A549 (cell line): ENCODE measurements around the gene PAQR5. TPM values are rescaled to one million over a fixed set of nuclear protein-coding genes. Genes with fewer than 3 reads are reported as not detected.
A peak's percentile ranks its signal among the peaks of the same experiment; 100 is the strongest.

Experiments used
- ATAC-seq, 2 experiments: fragments of 200-7000 bp in 1 of 2; fragments of >200 bp in 1 of 2; cut with Nextera tagmentation in 1 of 2; cut with Tn5 transposase in 1 of 2; 3 replicates each; pipeline versions ENCODE4 v1.8.0 to v1.9.1; 2018 to 2020; ENCODE audit warnings: mild to moderate bottlenecking in 1 of 2, moderate library complexity in 1 of 2
- CTCF ChIA-PET: fragments of 300-600 bp; sonication (Branson Sonifier 250); formaldehyde crosslinking; extraction: SDS; loops from one replicate; lab custom pipeline; 2021; ENCODE audit warnings: antibody characterized with exemption, inconsistent platforms; lab: Yijun Ruan, JAX
- POLR2A ChIA-PET: fragments of 350-600 bp; formaldehyde crosslinking; extraction: SDS; loops from one replicate; lab custom pipeline; 2021; ENCODE audit warnings: antibody characterized with exemption, inconsistent platforms; lab: Yijun Ruan, JAX
- DNase-seq, 2 experiments: peaks; one replicate each; pipeline versions ENCODE4 v3.0.0 to v3.0.0-alpha.2; 2011 to 2016; ENCODE audit warnings: low read depth in 1 of 2, low spot score in 1 of 2
- FAIRE-seq: peaks from 2 replicates; lab custom pipeline; 2011; peaks lifted over from hg19 to GRCh38; lab: Jason Lieb, UNC
- H3K27ac ChIP-seq, 2 experiments: fragments of >200 bp; sonication (Bioruptor Twin); formaldehyde crosslinking; 3 replicates each; pipeline ENCODE4 v1.5.1; 2016 to 2017
- H3K4me1 ChIP-seq: fragments of >200 bp; sonication (Bioruptor Twin); formaldehyde crosslinking; 3 replicates; pipeline ENCODE4 v1.6.1; 2016
- H3K4me2 ChIP-seq: fragments of >200 bp; sonication (Bioruptor Twin); formaldehyde crosslinking; 3 replicates; pipeline ENCODE4 v1.6.1; 2016
- H3K4me3 ChIP-seq: fragments of >200 bp; sonication (Bioruptor Twin); formaldehyde crosslinking; 3 replicates; pipeline ENCODE4 v1.5.1; 2016
- H3K9me3 ChIP-seq: fragments of >200 bp; sonication (Bioruptor Twin); formaldehyde crosslinking; 3 replicates; pipeline ENCODE4 v1.6.1; 2016
- CHD2 ChIP-seq: fragments of 150-350 bp; IDR thresholded peaks from 2 replicates; pipeline ENCODE4 v1.6.1; 2014; ENCODE audit warnings: low read length; ENCODE audit not compliant: partially characterized antibody
- CHD4 ChIP-seq: fragments of 200-600 bp; sonication (generic); IDR thresholded peaks from 2 replicates; pipeline ENCODE4 v1.6.1; 2016; ENCODE audit warnings: antibody characterized with exemption, mild to moderate bottlenecking, borderline replicate concordance
- EHF ChIP-seq: fragments of 250-450 bp; sonication (Bioruptor Pico); IDR thresholded peaks from 2 replicates; pipeline ENCODE4 v1.5.0; 2020; ENCODE audit warnings: mild to moderate bottlenecking
- EHMT2 ChIP-seq: fragments of 200-600 bp; sonication (generic); IDR thresholded peaks from 2 replicates; pipeline ENCODE4 v1.6.1; 2016; ENCODE audit warnings: antibody characterized with exemption, low read depth, mild to moderate bottlenecking, moderate library complexity
- ESRRA ChIP-seq: fragments of 150-350 bp; IDR thresholded peaks from 2 replicates; pipeline ENCODE4 v1.6.1; 2014; ENCODE audit warnings: mild to moderate bottlenecking, low read length, borderline replicate concordance
- FOSB ChIP-seq: fragments of 250-450 bp; sonication (Bioruptor Pico); IDR thresholded peaks from 2 replicates; pipeline ENCODE4 v1.5.0; 2020; ENCODE audit warnings: mild to moderate bottlenecking, moderate library complexity
- FOSL2 ChIP-seq, 2 experiments: fragments of 450-650 bp in 1 of 2; fragments of >200 bp in 1 of 2; sonication (Bioruptor Twin) in 1 of 2; formaldehyde crosslinking; IDR thresholded peaks; 2 replicates each; pipeline versions ENCODE4 v1.5.0 to v1.6.1; 2016 to 2020; ENCODE audit warnings: mild to moderate bottlenecking in 1 of 2, moderate library complexity in 1 of 2
- GATA3 ChIP-seq: IDR thresholded peaks from 2 replicates; pipeline ENCODE4 v1.6.1; 2012; ENCODE audit warnings: borderline replicate concordance
- HOXA7 ChIP-seq: fragments of 250-450 bp; sonication (Bioruptor Pico); IDR thresholded peaks from 2 replicates; pipeline ENCODE4 v1.5.0; 2020; ENCODE audit warnings: mild to moderate bottlenecking, moderate library complexity
- JUN ChIP-seq, 2 experiments: fragments of >200 bp; sonication (Bioruptor Twin); formaldehyde crosslinking; IDR thresholded peaks; 2 replicates in 1 of 2; 3 replicates in 1 of 2; pipeline ENCODE4 v1.6.1; 2016 to 2017
- JUNB ChIP-seq: fragments of >200 bp; sonication (Bioruptor Twin); formaldehyde crosslinking; IDR thresholded peaks from 2 replicates; pipeline ENCODE4 v1.6.1; 2016
- MAFK ChIP-seq: fragments of 450-650 bp; IDR thresholded peaks from 2 replicates; pipeline ENCODE4 v1.6.1; 2014; ENCODE audit not compliant: partially characterized antibody
- MYC ChIP-seq: IDR thresholded peaks from 2 replicates; pipeline ENCODE4 v1.6.1; 2012; ENCODE audit warnings: mild to moderate bottlenecking, inconsistent platforms, low read length, improper control_type of control experiment, borderline replicate concordance
- NR3C1 ChIP-seq: fragments of >200 bp; sonication (Bioruptor Twin); formaldehyde crosslinking; IDR thresholded peaks from 3 replicates; pipeline ENCODE4 v1.6.1; 2017
- PHF8 ChIP-seq: fragments of 200-600 bp; sonication (generic); IDR thresholded peaks from 2 replicates; pipeline ENCODE4 v1.6.1; 2016; ENCODE audit warnings: low read depth, mild to moderate bottlenecking, antibody characterized with exemption, moderate library complexity, borderline replicate concordance
- SREBF2 ChIP-seq: fragments of 450-650 bp; IDR thresholded peaks from 2 replicates; pipeline ENCODE4 v1.6.1; 2014; ENCODE audit warnings: mild to moderate bottlenecking, moderate library complexity
- ZC3H11A ChIP-seq: fragments of 450-650 bp; IDR thresholded peaks from 2 replicates; pipeline ENCODE4 v1.6.1; 2014; ENCODE audit warnings: antibody characterized with exemption, mild to moderate bottlenecking
- WGBS: methylation state at CpG from one replicate; pipeline ENCODE4 v1.1.6; 2017; ENCODE audit errors: missing lambda C conversion rate; 5-methylcytosine and 5-hydroxymethylcytosine counted together
- polyA plus RNA-seq, 4 experiments: library from polyadenylated mRNA; depleted of rRNA in 3 of 4; stranded (reverse); fragments of >200 nt; fragmentation: RNase III in 1 of 4; extraction: RNeasy Plus Mini Kit Qiagen cat#74134 plus additional on column Dnase treatment in 1 of 4; gene quantifications; 2 replicates in 3 of 4; 3 replicates in 1 of 4; pipeline ENCODE4 v1.2.3, GENCODE V29; 2011 to 2017
- TF ChIP-seq, protein P1 (sequence below): fragments of 200-600 bp; sonication (generic); IDR thresholded peaks from 2 replicates; pipeline ENCODE4 v1.6.1; 2016; ENCODE audit warnings: antibody characterized with exemption, mild to moderate bottlenecking, moderate library complexity
- TF ChIP-seq, protein P2 (sequence below): IDR thresholded peaks from 2 replicates; pipeline ENCODE4 v1.6.1; 2012
- TF ChIP-seq, protein P3 (sequence below): fragments of 150-350 bp; IDR thresholded peaks from 2 replicates; pipeline ENCODE4 v1.6.1; 2014; ENCODE audit warnings: low read depth, mild to moderate bottlenecking, low read length
- TF ChIP-seq, protein P4 (sequence below): fragments of 450-650 bp; IDR thresholded peaks from 2 replicates; pipeline ENCODE4 v1.6.1; 2014; ENCODE audit warnings: antibody characterized with exemption
- TF ChIP-seq, protein P5 (sequence below): fragments of 250-450 bp; sonication (Bioruptor Pico); IDR thresholded peaks from 2 replicates; pipeline ENCODE4 v1.5.0; 2020; ENCODE audit warnings: low read depth, mild to moderate bottlenecking, moderate library complexity

The PAQR5 gene
- polyA plus RNA-seq, 2 of the 4 experiments (the other 2 are of a cell fraction): 104 to 114 TPM

DNA sequence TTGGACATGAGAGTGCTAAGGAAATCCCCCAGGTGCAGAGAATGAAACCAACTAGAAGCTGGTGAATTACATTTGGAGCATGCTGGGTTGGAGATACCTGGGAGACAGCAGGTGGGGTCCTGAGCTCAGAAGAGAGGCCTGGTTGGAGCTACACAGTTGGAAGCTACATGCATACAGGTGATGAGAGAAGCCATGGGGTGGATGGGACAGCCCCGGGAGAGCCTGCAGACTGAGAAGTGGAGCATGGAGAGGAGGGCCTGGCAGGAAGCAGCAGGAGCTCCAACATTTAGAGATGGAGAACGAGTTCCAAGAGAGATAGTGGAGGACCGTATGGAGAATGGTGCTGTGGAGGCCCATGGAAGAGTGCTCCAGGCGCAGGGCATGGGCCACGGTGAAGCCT is 10.2 kb downstream of the PAQR5 start:
- ATAC-seq (no peak), DNase-seq (no peak), FAIRE-seq (no peak)
- peak overlapping the region; percentile 96 to 97; a peak in 5 of 6 replicates for H3K27ac ChIP-seq
- TF ChIP-seq EHF (no peak), FOSB (CRISPR knock-in tag) (no peak), PHF8 (no peak), NR3C1 (no peak), CHD2 (no peak), HOXA7 (CRISPR knock-in tag) (no peak), JUNB (no peak), GATA3 (no peak), ZC3H11A (no peak), SREBF2 (no peak), EHMT2 (no peak), MAFK (no peak), ESRRA (no peak), MYC (no peak)
- TF ChIP-seq, protein P1, sequence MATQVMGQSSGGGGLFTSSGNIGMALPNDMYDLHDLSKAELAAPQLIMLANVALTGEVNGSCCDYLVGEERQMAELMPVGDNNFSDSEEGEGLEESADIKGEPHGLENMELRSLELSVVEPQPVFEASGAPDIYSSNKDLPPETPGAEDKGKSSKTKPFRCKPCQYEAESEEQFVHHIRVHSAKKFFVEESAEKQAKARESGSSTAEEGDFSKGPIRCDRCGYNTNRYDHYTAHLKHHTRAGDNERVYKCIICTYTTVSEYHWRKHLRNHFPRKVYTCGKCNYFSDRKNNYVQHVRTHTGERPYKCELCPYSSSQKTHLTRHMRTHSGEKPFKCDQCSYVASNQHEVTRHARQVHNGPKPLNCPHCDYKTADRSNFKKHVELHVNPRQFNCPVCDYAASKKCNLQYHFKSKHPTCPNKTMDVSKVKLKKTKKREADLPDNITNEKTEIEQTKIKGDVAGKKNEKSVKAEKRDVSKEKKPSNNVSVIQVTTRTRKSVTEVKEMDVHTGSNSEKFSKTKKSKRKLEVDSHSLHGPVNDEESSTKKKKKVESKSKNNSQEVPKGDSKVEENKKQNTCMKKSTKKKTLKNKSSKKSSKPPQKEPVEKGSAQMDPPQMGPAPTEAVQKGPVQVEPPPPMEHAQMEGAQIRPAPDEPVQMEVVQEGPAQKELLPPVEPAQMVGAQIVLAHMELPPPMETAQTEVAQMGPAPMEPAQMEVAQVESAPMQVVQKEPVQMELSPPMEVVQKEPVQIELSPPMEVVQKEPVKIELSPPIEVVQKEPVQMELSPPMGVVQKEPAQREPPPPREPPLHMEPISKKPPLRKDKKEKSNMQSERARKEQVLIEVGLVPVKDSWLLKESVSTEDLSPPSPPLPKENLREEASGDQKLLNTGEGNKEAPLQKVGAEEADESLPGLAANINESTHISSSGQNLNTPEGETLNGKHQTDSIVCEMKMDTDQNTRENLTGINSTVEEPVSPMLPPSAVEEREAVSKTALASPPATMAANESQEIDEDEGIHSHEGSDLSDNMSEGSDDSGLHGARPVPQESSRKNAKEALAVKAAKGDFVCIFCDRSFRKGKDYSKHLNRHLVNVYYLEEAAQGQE: no peak
- TF ChIP-seq, protein P2, sequence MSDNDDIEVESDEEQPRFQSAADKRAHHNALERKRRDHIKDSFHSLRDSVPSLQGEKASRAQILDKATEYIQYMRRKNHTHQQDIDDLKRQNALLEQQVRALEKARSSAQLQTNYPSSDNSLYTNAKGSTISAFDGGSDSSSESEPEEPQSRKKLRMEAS: no peak
- TF ChIP-seq, protein P3, sequence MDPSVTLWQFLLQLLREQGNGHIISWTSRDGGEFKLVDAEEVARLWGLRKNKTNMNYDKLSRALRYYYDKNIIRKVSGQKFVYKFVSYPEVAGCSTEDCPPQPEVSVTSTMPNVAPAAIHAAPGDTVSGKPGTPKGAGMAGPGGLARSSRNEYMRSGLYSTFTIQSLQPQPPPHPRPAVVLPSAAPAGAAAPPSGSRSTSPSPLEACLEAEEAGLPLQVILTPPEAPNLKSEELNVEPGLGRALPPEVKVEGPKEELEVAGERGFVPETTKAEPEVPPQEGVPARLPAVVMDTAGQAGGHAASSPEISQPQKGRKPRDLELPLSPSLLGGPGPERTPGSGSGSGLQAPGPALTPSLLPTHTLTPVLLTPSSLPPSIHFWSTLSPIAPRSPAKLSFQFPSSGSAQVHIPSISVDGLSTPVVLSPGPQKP: no peak
- TF ChIP-seq, protein P4, sequence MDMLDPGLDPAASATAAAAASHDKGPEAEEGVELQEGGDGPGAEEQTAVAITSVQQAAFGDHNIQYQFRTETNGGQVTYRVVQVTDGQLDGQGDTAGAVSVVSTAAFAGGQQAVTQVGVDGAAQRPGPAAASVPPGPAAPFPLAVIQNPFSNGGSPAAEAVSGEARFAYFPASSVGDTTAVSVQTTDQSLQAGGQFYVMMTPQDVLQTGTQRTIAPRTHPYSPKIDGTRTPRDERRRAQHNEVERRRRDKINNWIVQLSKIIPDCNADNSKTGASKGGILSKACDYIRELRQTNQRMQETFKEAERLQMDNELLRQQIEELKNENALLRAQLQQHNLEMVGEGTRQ: no peak
- TF ChIP-seq, protein P5, sequence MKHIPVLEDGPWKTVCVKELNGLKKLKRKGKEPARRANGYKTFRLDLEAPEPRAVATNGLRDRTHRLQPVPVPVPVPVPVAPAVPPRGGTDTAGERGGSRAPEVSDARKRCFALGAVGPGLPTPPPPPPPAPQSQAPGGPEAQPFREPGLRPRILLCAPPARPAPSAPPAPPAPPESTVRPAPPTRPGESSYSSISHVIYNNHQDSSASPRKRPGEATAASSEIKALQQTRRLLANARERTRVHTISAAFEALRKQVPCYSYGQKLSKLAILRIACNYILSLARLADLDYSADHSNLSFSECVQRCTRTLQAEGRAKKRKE: no peak
- H3K9me3 ChIP-seq: no peaks in the 10 kb centered on the region
- CTCF ChIA-PET: interaction anchor here (1.8 to 2.7 kb wide), 3 partner anchors 10 to 86 kb away, joined by 8 to 12 read pairs (median 9); no protein-coding TSS in a partner anchor
- no peak overlapping the region for H3K4me2 ChIP-seq
- POLR2A ChIA-PET: no interaction called here
- H3K4me1 ChIP-seq: peaks cover 91% of the 10 kb centered on the region
- H3K4me3 ChIP-seq: no peak overlapping the region
- WGBS: 94% methylated on average over 5 of the region's 5 CpGs

DNA sequence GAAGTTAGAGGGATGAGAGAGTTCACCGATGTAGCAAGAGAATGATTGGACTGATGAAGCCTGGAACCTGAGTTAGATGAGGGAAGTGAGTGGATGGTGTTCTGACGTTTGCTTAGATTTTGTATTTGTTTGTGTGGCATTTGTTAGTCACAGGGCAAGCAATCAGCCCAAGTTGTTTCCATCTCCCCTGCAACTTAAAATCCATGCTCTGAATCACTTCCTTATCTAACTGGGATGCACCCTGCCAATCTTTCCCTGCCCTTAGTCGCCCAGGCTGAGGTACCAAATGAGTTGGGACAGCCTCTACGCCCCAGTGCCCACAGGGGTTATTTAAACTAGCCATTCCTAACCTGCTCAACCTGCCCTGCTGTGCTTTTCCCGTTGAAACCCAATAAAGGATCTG is 12.6 kb downstream of the PAQR5 start:
- Histone ChIP-seq H3K4me3 (no peak overlapping the region), H3K9me3 (no peaks in the 10 kb centered on the region), H3K4me2 (peak overlapping the region; percentile 82), H3K27ac (peak overlapping the region; percentile 63 to 74), H3K4me1 (peaks cover 96% of the 10 kb centered on the region)
- POLR2A ChIA-PET: no interaction called here
- DNase-seq (peak; percentile 67 to 74), FAIRE-seq (peak; percentile 90), ATAC-seq (peak; percentile 69 to 77)
- 5% methylated on average over 5 of the region's 5 CpGs for WGBS
- TF ChIP-seq CHD4 (no peak), FOSL2 (IDR thresholded peaks at IDR 0.05) (no peak), FOSL2 (CRISPR knock-in tag; IDR thresholded peaks at IDR 0.05) (peak; percentile 62), JUN (IDR thresholded peaks at IDR 0.05) (no peak), CHD2 (no peak), FOSB (CRISPR knock-in tag) (no peak)
- CTCF ChIA-PET: interaction anchor here (3.6 kb wide), 1 partner anchor 83 kb away, joined by 15 read pairs; no protein-coding TSS in a partner anchor
